Suppressor macrophage treated with lipopolysaccharide for 1 hour (primary cell): Measurements from ENCODE around the gene MAP1B.

Source experiments
- DNase-seq, 3 donors: peaks; one replicate each; pipeline ENCODE4 v3.0.0-alpha.2; 2020 to 2022

MAP1B gene

GRCh38 chr5:72101828-72102227 is 5.4 kb upstream of the MAP1B start:
- no peak for DNase-seq

- no peak for DNase-seq
These were observed 501 bp upstream of the MAP1B start for GRCh38 chr5:72106817-72107130.

- no peak for DNase-seq
These were observed 576 bp downstream of the MAP1B start for GRCh38 chr5:72107901-72108201.

GRCh38 chr5:72108202-72109061 is 1.2 kb downstream of the MAP1B start:
- DNase-seq = peak in 1 of 3 donors; percentile 5

GRCh38 chr5:72109062-72109411 is 1.8 kb downstream of the MAP1B start:
- no peak for DNase-seq

- no peak for DNase-seq
These were observed 2.4 kb downstream of the MAP1B start for GRCh38 chr5:72109625-72110024.

- no peak for DNase-seq
These were observed 3.2 kb downstream of the MAP1B start for GRCh38 chr5:72110394-72111013.

- DNase-seq = no peak
These were observed 5.1 kb downstream of the MAP1B start for GRCh38 chr5:72112389-72112788.

- DNase-seq = peak in 2 of 3 donors; percentile 1 to 4
These were observed 7.4 kb downstream of the MAP1B start for GRCh38 chr5:72114629-72115028.

GRCh38 chr5:72115296-72115695 is 8.0 kb downstream of the MAP1B start:
- DNase-seq = no peak

GRCh38 chr5:72117307-72117706 is 10.0 kb downstream of the MAP1B start:
- DNase-seq = no peak

GRCh38 chr5:72121052-72121779 is 13.9 kb downstream of the MAP1B start:
- no peak for DNase-seq

- DNase-seq = no peak
These were observed 14.6 kb downstream of the MAP1B start for GRCh38 chr5:72121780-72122445.

- no peak for DNase-seq
These were observed 15.3 kb downstream of the MAP1B start for GRCh38 chr5:72122602-72123001.

- no peak for DNase-seq
These were observed 16.6 kb downstream of the MAP1B start for GRCh38 chr5:72123764-72124376.

GRCh38 chr5:72125271-72125940 is 18.1 kb downstream of the MAP1B start:
- DNase-seq = no peak

- no peak for DNase-seq
These were observed 18.8 kb downstream of the MAP1B start for GRCh38 chr5:72125941-72126620.

- DNase-seq = no peak
These were observed 19.5 kb downstream of the MAP1B start for GRCh38 chr5:72126796-72127195.

GRCh38 chr5:72129725-72130124 is 22.4 kb downstream of the MAP1B start:
- DNase-seq = no peak

GRCh38 chr5:72130351-72130761 is 23.1 kb downstream of the MAP1B start:
- DNase-seq = no peak

- DNase-seq = no peak
These were observed 26.1 kb downstream of the MAP1B start for GRCh38 chr5:72133212-72133990.
